GM18507 (cell line): Measurements from ENCODE around the gene OMA1.
A peak's percentile ranks its signal among the peaks of the same experiment; 100 is the strongest.
"Not testable (repeated sequence)": the region's sequence is repeated elsewhere in the genome, so short reads cannot be mapped to it uniquely, and the experiment has no call there.

Experiments
- DNase-seq: peaks from one replicate; pipeline ENCODE4 v3.0.0; 2011; ENCODE audit warnings: low read depth; ENCODE audit not compliant: insufficient read length; ENCODE audit errors: extremely low spot score
- FAIRE-seq: peaks from 2 replicates; lab custom pipeline; 2011; peaks lifted over from hg19 to GRCh38; lab: Jason Lieb, UNC

The OMA1 gene

GRCh38 chr1:58546520-58547308 is at the start of gene OMA1:
Gene OMA1 (minus strand): TSS chr1:58546726. CDS start chr1:58539294, 7,432 bp downstream.
- peak; percentile 92 for DNase-seq
- FAIRE-seq = peak; percentile 97

GRCh38 chr1:58594546-58594945 is 48.0 kb upstream of the OMA1 start:
- FAIRE-seq = no peak
- no peak for DNase-seq

- DNase-seq = no peak
- FAIRE-seq = no peak
Measured at GRCh38 chr1:58592522-58593134, 46.1 kb upstream of the OMA1 start.

GRCh38 chr1:58591806-58592205 is 45.3 kb upstream of the OMA1 start:
- FAIRE-seq = no peak
- DNase-seq = no peak

GRCh38 chr1:58590019-58590418 is 43.5 kb upstream of the OMA1 start:
- DNase-seq (no peak), FAIRE-seq (no peak)

GRCh38 chr1:58588396-58588795 is 41.9 kb upstream of the OMA1 start:
- FAIRE-seq = no peak
- DNase-seq = no peak

- DNase-seq = no peak
- FAIRE-seq = no peak
Measured at GRCh38 chr1:58587667-58588066, 41.1 kb upstream of the OMA1 start.

GRCh38 chr1:58586271-58586670 is 39.7 kb upstream of the OMA1 start:
- no peak for FAIRE-seq

GRCh38 chr1:58585581-58586151 is 39.1 kb upstream of the OMA1 start:
- FAIRE-seq (no peak), DNase-seq (no peak)

More at GRCh38 chr1:58586271-58586670, 39.7 kb upstream of the OMA1 start:
- no peak for DNase-seq

- no peak for FAIRE-seq
- DNase-seq = no peak
Measured at GRCh38 chr1:58585166-58585565, 38.6 kb upstream of the OMA1 start.

- DNase-seq = peak; percentile 18
- peak; percentile 71 for FAIRE-seq
Measured at GRCh38 chr1:58584082-58584895, 37.8 kb upstream of the OMA1 start.

- no peak for FAIRE-seq
- no peak for DNase-seq
Measured at GRCh38 chr1:58583496-58583895, 37.0 kb upstream of the OMA1 start.

- not testable (repeated sequence) for FAIRE-seq, DNase-seq
Measured at GRCh38 chr1:58582143-58582542, 35.6 kb upstream of the OMA1 start.

- FAIRE-seq = no peak
- DNase-seq = no peak
Measured at GRCh38 chr1:58581641-58582040, 35.1 kb upstream of the OMA1 start.

GRCh38 chr1:58580186-58580585 is 33.7 kb upstream of the OMA1 start:
- DNase-seq = no peak
- FAIRE-seq = no peak

GRCh38 chr1:58577654-58578030 is 31.1 kb upstream of the OMA1 start:
- DNase-seq = no peak
- peak; percentile 35 for FAIRE-seq

GRCh38 chr1:58576727-58577653 is 30.5 kb upstream of the OMA1 start, which contains the start of gene TACSTD2:
Gene TACSTD2 (minus strand): TSS chr1:58577252. CDS start chr1:58577156, 96 bp downstream.
- no peak for DNase-seq

GRCh38 chr1:58576325-58576726 is 29.8 kb upstream of the OMA1 start:
- DNase-seq (no peak), FAIRE-seq (no peak)

More at GRCh38 chr1:58576727-58577653, 30.5 kb upstream of the OMA1 start, which contains the start of gene TACSTD2:
- FAIRE-seq = no peak
